ENCODE data around the gene ZNF827.

ZNF827 gene

DNA sequence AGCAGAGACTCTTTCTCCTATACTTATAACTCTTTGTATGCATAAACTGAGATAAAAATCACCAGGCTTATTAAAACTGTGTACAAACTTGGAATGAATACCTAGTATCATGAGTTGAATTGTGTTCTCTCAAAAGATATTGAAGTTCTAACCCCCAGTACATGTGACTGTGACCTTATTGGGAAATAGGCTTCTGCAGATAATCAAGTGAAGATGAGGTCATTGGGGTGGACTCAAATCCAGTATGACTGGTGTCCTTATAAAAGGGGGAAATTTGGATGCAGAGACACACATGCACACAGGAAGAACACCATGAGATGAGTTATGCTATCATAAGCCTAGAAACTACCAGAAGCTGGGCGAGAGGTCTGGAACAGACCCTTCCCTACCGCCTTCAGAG, 26.2 kb downstream of the ZNF827 start:
- TF ChIP-seq, protein P1, sequence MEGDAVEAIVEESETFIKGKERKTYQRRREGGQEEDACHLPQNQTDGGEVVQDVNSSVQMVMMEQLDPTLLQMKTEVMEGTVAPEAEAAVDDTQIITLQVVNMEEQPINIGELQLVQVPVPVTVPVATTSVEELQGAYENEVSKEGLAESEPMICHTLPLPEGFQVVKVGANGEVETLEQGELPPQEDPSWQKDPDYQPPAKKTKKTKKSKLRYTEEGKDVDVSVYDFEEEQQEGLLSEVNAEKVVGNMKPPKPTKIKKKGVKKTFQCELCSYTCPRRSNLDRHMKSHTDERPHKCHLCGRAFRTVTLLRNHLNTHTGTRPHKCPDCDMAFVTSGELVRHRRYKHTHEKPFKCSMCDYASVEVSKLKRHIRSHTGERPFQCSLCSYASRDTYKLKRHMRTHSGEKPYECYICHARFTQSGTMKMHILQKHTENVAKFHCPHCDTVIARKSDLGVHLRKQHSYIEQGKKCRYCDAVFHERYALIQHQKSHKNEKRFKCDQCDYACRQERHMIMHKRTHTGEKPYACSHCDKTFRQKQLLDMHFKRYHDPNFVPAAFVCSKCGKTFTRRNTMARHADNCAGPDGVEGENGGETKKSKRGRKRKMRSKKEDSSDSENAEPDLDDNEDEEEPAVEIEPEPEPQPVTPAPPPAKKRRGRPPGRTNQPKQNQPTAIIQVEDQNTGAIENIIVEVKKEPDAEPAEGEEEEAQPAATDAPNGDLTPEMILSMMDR (IDR thresholded peaks at IDR 0.05; ENCODE audit: extremely low read depth, missing control alignments) = no peak
- no peak for DNase-seq (ENCODE audit: low spot score)

DNA sequence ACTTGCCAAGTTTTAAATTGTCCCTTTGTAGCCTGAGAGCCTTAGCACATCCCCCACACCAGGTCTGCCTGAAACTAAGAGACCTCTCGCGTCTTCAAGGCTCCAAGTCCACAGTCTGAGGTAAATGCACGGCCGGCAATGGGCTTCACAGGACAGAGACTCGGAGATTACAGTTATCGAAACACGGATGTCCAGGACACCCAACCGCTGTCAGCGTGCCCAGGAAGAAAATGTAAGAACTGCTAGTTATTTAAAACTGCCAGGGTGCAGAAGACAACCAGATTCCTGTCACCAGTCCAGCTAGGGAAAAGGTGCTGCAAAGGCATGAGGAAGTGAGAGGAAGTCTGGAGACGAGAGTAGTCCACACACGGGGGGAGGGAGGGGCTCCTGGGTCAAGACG, 28.9 kb downstream of the ZNF827 start:
- TF ChIP-seq, protein P1 (IDR thresholded peaks at IDR 0.05; ENCODE audit: extremely low read depth, missing control alignments) = no peak
- no peak for DNase-seq (ENCODE audit: low spot score)

DNA sequence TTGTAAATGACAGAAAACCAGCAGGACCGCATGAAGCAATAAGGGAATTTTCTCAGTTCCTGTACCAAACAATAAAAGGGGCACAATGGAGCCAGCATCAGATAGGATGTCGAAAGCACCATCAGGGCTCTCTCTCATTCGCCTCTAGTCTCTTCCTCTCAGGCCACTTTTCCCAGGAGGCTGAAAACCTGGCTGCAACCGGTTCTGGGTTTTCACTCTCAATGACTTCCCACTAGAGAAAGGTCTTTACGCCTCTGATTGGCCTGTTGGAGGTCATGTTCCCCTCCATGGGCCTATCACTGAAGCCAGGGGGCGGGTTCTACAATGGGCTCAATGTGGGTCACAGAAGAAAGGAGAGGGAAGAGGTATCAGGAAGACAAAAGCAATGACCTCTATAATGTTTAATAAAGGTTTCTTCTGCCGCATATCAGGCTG, 29.3 kb downstream of the ZNF827 start:
- TF ChIP-seq, protein P1 (IDR thresholded peaks at IDR 0.05; ENCODE audit: extremely low read depth, missing control alignments) = no peak
- no peak for DNase-seq (ENCODE audit: low spot score)

DNA sequence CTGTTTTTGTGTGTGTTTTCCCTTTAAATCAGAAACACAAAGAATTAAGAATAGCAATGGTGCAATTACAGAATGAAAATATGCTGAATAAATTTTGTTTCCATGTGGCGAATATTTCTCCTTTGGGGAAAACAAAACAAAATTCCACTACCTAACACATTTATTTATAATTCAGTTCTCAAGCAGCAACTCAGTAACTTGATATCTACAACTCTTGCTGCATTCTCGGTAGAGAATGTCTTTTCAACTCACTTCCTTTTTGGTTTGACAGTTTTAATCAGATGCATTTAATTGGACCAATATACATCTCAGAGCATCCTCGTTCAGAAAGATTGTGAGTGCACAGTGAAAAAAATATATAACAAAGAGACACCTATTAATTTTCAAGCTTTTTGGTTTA, 30.8 kb downstream of the ZNF827 start:
- no peak for DNase-seq (ENCODE audit: low spot score)
- TF ChIP-seq, protein P1 (IDR thresholded peaks at IDR 0.05; ENCODE audit: extremely low read depth, missing control alignments) = no peak

DNA sequence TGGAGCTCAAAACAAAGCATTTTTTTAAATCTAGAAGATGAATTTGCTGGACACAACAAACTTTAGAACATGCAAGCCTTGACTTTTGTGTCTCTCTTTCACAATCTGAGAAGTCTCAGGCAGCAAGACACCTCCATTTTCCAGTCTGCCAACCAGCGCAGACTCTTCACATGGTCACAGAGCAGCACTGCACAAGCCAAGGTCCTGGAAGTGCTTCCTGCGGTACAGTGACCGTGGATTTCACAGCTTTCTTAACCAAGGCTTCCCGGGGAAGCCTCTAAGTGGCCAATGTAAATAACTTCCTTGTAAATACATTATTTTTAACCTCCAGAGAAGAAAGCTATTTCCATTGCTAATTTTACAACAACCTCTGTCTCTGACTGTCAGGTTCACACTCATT, 31.2 kb downstream of the ZNF827 start:
- DNase-seq (ENCODE audit: low spot score) = no peak
- TF ChIP-seq, protein P1 (IDR thresholded peaks at IDR 0.05; ENCODE audit: extremely low read depth, missing control alignments) = no peak

DNA sequence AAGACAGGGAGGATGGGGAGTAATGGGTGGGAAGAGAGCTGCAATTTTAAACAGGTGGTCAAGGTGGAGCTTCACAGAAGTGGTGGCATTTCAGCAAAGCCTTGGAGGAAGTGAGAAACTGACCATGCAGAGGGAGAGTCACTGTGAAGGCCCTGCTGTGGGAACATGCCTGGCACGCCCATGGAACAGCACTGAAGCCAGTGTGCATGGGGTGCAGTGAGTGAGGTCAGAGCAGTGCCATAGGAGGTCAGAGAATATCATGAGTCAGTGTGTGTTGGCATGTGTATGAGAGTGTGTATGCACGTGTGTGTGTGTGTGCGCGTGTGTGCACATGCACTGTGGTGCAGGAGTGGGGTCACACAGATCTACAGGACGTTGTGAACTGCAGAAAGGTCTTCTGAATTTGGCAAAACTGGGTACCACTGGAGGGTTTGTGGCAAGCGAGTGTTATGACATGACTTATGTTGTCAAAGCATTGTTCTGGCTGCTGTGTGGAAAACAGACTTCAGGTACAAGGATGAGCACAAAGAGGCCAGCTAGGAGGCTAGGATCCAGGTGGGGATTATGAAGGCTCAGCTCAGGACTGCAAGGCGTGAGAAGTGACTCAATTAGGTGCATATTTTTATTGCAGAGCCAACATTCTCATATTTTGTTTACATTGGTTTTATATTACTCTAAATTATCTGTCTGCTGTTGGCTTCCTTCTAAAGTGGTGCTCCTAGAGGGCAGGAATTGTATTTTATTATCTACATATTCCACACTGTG, 34.0 kb downstream of the ZNF827 start:
- TF ChIP-seq, protein P1 (IDR thresholded peaks at IDR 0.05; ENCODE audit: extremely low read depth, missing control alignments) = no peak
- DNase-seq (ENCODE audit: low spot score) = no peak

DNA sequence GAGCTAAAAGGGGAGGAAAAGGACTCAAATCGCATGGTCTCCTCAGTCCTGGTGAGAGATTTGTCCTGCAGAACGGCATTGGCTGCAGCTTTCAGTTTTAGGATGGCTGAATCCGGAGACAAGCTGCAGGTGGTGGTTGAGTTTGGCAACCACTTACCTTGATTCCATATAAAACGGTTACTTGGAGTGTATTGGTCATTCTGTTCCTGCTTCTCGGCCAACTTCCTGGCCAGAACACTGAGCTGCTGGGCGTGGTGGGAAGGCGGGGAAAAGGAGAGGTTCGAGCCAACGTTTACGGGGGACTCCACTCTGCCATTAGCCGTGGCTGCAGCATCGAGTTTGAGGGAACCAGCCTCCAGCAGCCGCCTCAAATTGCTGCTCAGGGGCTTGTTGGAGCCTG, 36.1 kb downstream of the ZNF827 start:
- TF ChIP-seq, protein P1 (IDR thresholded peaks at IDR 0.05; ENCODE audit: extremely low read depth, missing control alignments) = no peak
- DNase-seq (ENCODE audit: low spot score) = no peak
